GM19193 (cell line): ENCODE data around the gene FFAR4.

Experiments used
- POLR2A ChIP-seq: IDR thresholded peaks from 4 replicates; pipeline ENCODE4 v1.6.1; 2011; ENCODE audit not compliant: insufficient read depth, insufficient read length; ENCODE audit errors: extremely low read depth

The FFAR4 gene

GRCh38 chr10:93566435-93567276 is at the start of gene FFAR4:
FFAR4 (plus strand) TSS chr10:93566665; CDS start chr10:93566721, 56 bp downstream.
- no peak for TF ChIP-seq POLR2A

DNA sequence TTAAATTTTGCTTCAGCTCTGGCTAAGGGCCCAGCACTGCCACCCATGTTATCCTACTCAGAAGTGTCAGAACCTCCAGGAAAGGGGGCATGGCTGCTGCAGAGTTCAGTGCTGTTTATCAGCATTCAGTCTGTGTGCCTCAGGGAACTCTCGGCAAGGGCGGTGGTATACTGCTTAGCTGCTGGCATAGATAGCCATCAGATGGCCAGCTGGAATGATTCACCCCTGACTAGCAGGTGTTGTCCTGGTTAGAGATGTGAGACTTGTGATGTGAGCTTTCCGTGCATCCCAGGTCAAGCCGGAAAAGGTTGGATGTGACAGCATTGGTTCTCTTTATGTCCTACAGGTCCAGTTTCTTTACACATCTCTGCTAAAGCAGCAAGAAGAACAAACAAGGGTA is 47.9 kb upstream of the FFAR4 start:
- no peak for TF ChIP-seq POLR2A

GRCh38 chr10:93535293-93535692 is 31.2 kb upstream of the FFAR4 start:
- no peak for TF ChIP-seq POLR2A

GRCh38 chr10:93541402-93542357 is 24.8 kb upstream of the FFAR4 start:
- no peak for TF ChIP-seq POLR2A

DNA sequence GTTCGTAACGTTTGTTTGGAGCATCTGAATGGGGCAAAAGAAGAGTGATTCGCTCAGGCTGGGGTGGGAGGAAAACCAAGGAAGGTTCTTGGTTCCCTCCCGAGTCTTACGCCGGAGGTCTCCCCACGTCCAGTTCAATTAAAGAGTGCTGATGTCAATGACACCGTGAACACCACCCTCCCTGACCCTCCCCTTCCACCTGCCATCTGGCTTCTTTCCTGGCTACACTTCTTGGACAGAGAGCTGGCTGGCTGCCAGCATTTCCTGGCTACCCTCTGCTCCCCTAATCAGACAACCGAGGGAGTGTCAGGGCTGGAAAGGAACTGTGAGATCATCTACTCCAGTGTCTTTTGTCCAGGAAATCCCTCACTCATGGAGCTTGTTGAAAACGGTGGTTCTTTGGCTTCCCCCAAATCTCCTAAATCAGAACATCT is 24.1 kb upstream of the FFAR4 start:
- no peak for TF ChIP-seq POLR2A

DNA sequence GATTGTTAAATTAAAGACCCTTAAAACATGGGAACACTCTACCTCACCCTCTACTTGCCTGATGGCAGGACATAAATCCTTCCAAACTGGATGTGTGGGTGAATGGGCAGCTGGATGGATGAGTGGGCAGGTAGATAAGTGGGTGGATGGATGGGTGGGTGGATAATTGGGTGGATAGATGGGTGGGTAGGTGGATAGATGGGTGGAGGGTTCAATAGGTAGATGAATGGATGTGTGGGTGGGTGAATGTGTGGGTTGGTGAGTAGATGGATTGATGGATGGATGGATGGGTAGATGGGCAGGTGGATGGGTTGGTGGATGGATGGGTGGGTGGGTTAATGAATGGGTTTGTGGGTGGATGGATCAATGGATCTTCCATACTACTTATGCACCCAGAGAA is 18.9 kb upstream of the FFAR4 start:
- no peak for TF ChIP-seq POLR2A

GRCh38 chr10:93548376-93549071 is 17.9 kb upstream of the FFAR4 start:
- no peak for TF ChIP-seq POLR2A

DNA sequence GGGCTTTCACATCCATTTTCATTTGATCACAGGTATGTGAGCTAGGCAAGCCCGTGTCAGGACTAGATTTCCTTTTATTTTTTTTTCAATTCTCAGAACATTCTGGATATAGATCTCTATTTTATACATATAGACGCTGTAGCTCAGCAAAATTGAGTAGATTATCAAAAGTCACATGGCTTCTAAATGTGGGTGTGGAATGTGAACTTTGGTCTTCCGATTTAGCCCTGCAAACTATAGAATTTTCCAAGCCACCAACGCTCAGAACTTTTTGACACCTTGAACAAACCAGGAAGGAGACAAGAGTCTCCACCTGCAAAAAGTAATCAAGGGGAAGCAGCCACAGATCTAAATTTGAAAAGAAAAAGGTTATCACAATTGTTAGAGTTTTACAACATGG is 15.9 kb upstream of the FFAR4 start:
- no peak for TF ChIP-seq POLR2A

DNA sequence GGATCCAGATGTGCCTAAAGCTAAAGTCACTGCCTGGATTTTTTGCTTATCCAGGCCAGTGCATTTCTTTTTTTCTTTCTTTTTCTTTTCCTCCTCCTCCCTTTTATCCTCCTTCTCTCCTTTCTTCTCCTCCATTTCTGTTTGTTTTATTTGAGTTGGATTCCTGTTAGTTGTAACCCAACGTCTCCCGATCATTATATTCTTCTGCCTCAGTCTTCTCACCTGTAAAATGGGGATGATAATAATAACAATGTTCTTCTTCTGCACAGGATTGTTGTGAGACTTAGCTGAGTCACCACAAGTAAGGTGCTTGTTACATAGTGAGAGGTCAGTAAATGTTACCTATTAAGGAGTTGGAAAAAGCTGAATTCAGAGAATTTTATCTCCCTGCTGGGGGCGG is 13.7 kb upstream of the FFAR4 start:
- no peak for TF ChIP-seq POLR2A

GRCh38 chr10:93553482-93554315 is 12.8 kb upstream of the FFAR4 start:
- TF ChIP-seq POLR2A, result no peak

DNA sequence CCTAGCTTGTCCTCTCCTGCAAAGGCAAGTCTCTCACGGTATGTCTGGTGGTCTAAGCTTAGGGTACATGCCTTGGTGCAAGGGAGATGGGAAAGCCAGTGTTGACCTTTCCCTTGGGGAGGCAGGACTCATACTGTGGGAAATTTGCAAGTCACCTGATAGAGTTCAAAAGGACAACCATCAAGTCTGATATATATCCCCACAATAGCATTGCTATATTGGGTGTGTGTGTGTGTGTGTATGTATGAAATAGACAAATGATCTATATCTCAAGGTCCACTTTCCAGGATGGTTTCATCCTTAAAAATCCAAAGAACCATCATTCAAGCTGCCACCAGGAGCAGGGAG is 12.2 kb upstream of the FFAR4 start:
- TF ChIP-seq POLR2A, result no peak

DNA sequence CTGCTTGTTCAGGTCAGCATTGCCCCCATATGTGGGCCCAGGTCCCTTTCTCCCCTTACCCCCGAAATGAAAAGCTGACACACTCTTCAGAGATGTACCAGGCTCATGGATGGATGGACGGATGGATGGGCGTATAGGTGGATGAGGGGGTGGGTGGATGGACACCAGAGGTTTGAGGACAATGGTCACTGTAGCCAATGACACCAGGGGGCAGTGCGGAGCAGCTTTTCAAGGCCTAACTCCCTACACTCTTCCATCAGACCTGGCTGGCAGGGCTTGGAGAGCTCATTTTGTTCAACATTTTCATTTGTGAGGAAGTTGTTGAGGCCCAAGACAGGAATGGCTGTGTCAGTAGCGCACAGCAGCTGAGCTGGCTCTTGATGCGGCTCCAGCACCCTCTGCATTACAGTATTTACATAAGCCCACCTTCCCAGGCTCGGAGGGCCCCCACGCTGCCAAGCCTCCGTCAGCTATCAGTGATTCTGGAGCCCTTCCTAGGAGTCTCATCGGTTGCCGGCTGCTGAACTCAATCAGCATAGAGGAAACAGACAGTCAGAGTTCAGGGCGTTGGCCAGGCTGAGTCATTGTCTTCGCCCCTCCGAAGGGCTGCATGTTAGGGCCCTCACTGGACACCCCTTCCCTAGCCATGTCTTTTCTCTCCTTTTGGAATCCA is 11.6 kb upstream of the FFAR4 start:
- no peak for TF ChIP-seq POLR2A

- no peak for TF ChIP-seq POLR2A
Observed at GRCh38 chr10:93559490-93559889, 7.0 kb upstream of the FFAR4 start.

GRCh38 chr10:93560541-93560940 is 5.9 kb upstream of the FFAR4 start:
- no peak for TF ChIP-seq POLR2A
